H1 (cell line): ENCODE measurements around the gene PSME4. TPM values are rescaled to one million over a fixed set of nuclear protein-coding genes. Genes with fewer than 3 reads are reported as not detected.

Experiments
- CTCF ChIA-PET: fragments of 300-600 bp; sonication (Branson Sonifier 250); formaldehyde crosslinking; loops from one replicate; lab custom pipeline; 2021; ENCODE audit not compliant: partially characterized antibody; lab: Charles Lee
- POLR2A ChIA-PET: fragments of 300-600 bp; sonication (Branson Sonifier 250); formaldehyde crosslinking; loops from one replicate; lab custom pipeline; 2021; ENCODE audit warnings: inconsistent platforms; ENCODE audit not compliant: partially characterized antibody; lab: Charles Lee
- DNase-seq, 2 experiments: peaks; one replicate each; pipeline versions ENCODE4 v3.0.0 to v3.0.0-alpha.2; 2010 to 2022; ENCODE audit warnings: low spot score in 2 of 2, low read depth in 1 of 2, mixed read lengths in 1 of 2
- FAIRE-seq: peaks from 2 replicates; lab custom pipeline; 2011; peaks lifted over from hg19 to GRCh38; lab: Jason Lieb, UNC
- H2AFZ ChIP-seq: 2 replicates; pipeline ENCODE4 v1.8.1; 2012; ENCODE audit warnings: low read length, inconsistent platforms
- H2AK5ac ChIP-seq: 2 replicates; pipeline ENCODE4 v1.6.1; 2013; ENCODE audit warnings: low read depth, low read length
- H2BK120ac ChIP-seq: replicated peaks from 2 replicates; pipeline ENCODE3; 2013; ENCODE audit warnings: low read depth, low read length, inconsistent platforms
- H2BK12ac ChIP-seq: 2 replicates; pipeline ENCODE4 v1.6.1; 2013; ENCODE audit warnings: low read depth, low read length
- H2BK15ac ChIP-seq: 2 replicates; pipeline ENCODE4 v1.6.1; 2013; ENCODE audit warnings: low read length
- H2BK20ac ChIP-seq: 2 replicates; pipeline ENCODE4 v1.6.1; 2013; ENCODE audit warnings: low read length
- H2BK5ac ChIP-seq: 2 replicates; pipeline ENCODE4 v1.6.1; 2013; ENCODE audit warnings: low read depth, low read length
- H3K14ac ChIP-seq: 2 replicates; pipeline ENCODE4 v1.6.1; 2013; ENCODE audit warnings: inconsistent platforms; ENCODE audit not compliant: insufficient read length
- H3K18ac ChIP-seq: 2 replicates; pipeline ENCODE4 v1.6.1; 2013; ENCODE audit warnings: low read length; ENCODE audit errors: extremely low read depth
- H3K23ac ChIP-seq: 2 replicates; pipeline ENCODE4 v1.6.1; 2013; ENCODE audit warnings: inconsistent platforms; ENCODE audit not compliant: insufficient read length
- H3K23me2 ChIP-seq: 2 replicates; pipeline ENCODE4 v1.6.1; 2013; ENCODE audit warnings: low read depth, low read length
- H3K27ac ChIP-seq: 2 replicates; pipeline ENCODE4 v1.6.1; 2011; ENCODE audit warnings: low read depth, low read length, inconsistent platforms
- H3K27me3 ChIP-seq, 4 experiments: replicated peaks in 1 of 4; 1 replicate in 1 of 4; 2 replicates in 3 of 4; pipeline versions ENCODE4 v1.6.1 to v1.8.1; 2011 to 2013; ENCODE audit warnings: low read length in 3 of 4, mild to moderate bottlenecking in 3 of 4, inconsistent platforms in 2 of 4, mixed read lengths in 2 of 4, moderate library complexity in 1 of 4; ENCODE audit not compliant: control insufficient read depth in 3 of 4, insufficient read depth in 3 of 4; ENCODE audit errors: extremely low read depth in 1 of 4
- H3K36me3 ChIP-seq, 4 experiments: 2 replicates each; pipeline versions ENCODE4 v1.6.1 to v1.8.1; 2011 to 2013; ENCODE audit warnings: mild to moderate bottlenecking in 4 of 4, low read length in 3 of 4, moderate library complexity in 2 of 4, control low read depth in 1 of 4, inconsistent platforms in 1 of 4; ENCODE audit not compliant: insufficient read depth in 4 of 4, control insufficient read depth in 2 of 4
- H3K4ac ChIP-seq: replicated peaks from 2 replicates; pipeline ENCODE3; 2013; ENCODE audit warnings: low read length, low read depth, mixed read lengths, inconsistent platforms; ENCODE audit not compliant: insufficient read length
- H3K4me1 ChIP-seq, 4 experiments: replicated peaks in 1 of 4; 1 replicate in 1 of 4; 2 replicates in 3 of 4; pipeline versions ENCODE4 v1.6.1 to v1.8.1; 2011 to 2013; ENCODE audit warnings: low read length in 3 of 4, inconsistent platforms in 2 of 4, mixed read lengths in 1 of 4; ENCODE audit not compliant: insufficient read depth in 4 of 4, control insufficient read depth in 3 of 4
- H3K4me2 ChIP-seq, 2 experiments: 2 replicates each; pipeline versions ENCODE4 v1.6.1 to v1.8.1; 2011 to 2013; ENCODE audit warnings: low read depth in 2 of 2, low read length in 2 of 2, control low read depth in 1 of 2, inconsistent platforms in 1 of 2, mild to moderate bottlenecking in 1 of 2; ENCODE audit not compliant: insufficient read depth in 1 of 2
- H3K4me3 ChIP-seq, 4 experiments: fragments of 200-600, 300-600 bp in 1 of 4; sonication (generic), shearing (Covaris generic), sonication (Bioruptor Twin) in 1 of 4; 2 replicates each; pipeline versions ENCODE4 v1.5.1 to v1.8.1; 2011 to 2016; ENCODE audit warnings: low read length in 4 of 4, low read depth in 3 of 4, control low read depth in 2 of 4, inconsistent platforms in 2 of 4, mild to moderate bottlenecking in 2 of 4, mixed read lengths in 1 of 4, moderate library complexity in 1 of 4; ENCODE audit not compliant: insufficient read depth in 2 of 4; ENCODE audit errors: extremely low read depth in 1 of 4
- H3K56ac ChIP-seq: replicated peaks from 2 replicates; pipeline ENCODE3; 2013; ENCODE audit warnings: low read depth, mild to moderate bottlenecking, mixed read lengths, low read length, inconsistent platforms; ENCODE audit not compliant: insufficient read length
- H3K79me1 ChIP-seq: 2 replicates; pipeline ENCODE4 v1.6.1; 2013; ENCODE audit warnings: low read depth, low read length, control low read depth
- H3K79me2 ChIP-seq, 2 experiments: 2 replicates each; pipeline versions ENCODE4 v1.6.1 to v1.8.1; 2012 to 2013; ENCODE audit warnings: low read length in 2 of 2, mild to moderate bottlenecking in 2 of 2, inconsistent platforms in 1 of 2; ENCODE audit not compliant: insufficient read depth in 2 of 2, control insufficient read depth in 1 of 2
- H3K9ac ChIP-seq, 4 experiments: replicated peaks in 1 of 4; 1 replicate in 1 of 4; 2 replicates in 3 of 4; pipeline versions ENCODE4 v1.6.1 to v1.8.1; 2011 to 2013; ENCODE audit warnings: low read depth in 3 of 4, low read length in 3 of 4, control low read depth in 2 of 4, mild to moderate bottlenecking in 2 of 4, moderate library complexity in 2 of 4, inconsistent platforms in 1 of 4; ENCODE audit errors: extremely low read depth in 1 of 4
- H3K9me3 ChIP-seq, 2 experiments: 2 replicates each; pipeline versions ENCODE4 v1.6.1 to v1.8.1; 2012 to 2013; ENCODE audit warnings: mild to moderate bottlenecking in 2 of 2, moderate library complexity in 2 of 2, control low read depth in 1 of 2, inconsistent platforms in 1 of 2, low read depth in 1 of 2, low read length in 1 of 2, mixed read lengths in 1 of 2; ENCODE audit not compliant: insufficient read depth in 2 of 2
- H4K20me1 ChIP-seq, 2 experiments: replicated peaks in 1 of 2; 2 replicates each; pipeline versions ENCODE3 to v1.8.1; 2011 to 2013; ENCODE audit warnings: inconsistent platforms in 2 of 2, low read length in 2 of 2, mild to moderate bottlenecking in 1 of 2; ENCODE audit not compliant: insufficient read depth in 2 of 2, control insufficient read depth in 1 of 2
- H4K5ac ChIP-seq: 2 replicates; pipeline ENCODE4 v1.6.1; 2013; ENCODE audit warnings: low read length, low read depth, mixed read lengths, inconsistent platforms; ENCODE audit not compliant: insufficient read length
- H4K8ac ChIP-seq: 2 replicates; pipeline ENCODE4 v1.8.0; 2013; ENCODE audit warnings: mild to moderate bottlenecking, moderate library complexity, low read length, inconsistent platforms; ENCODE audit not compliant: insufficient read depth; ENCODE audit errors: extremely low read depth
- H4K91ac ChIP-seq: replicated peaks from 2 replicates; pipeline ENCODE3; 2013; ENCODE audit warnings: low read length, mixed read lengths, inconsistent platforms; ENCODE audit not compliant: insufficient read length
- FOSL1 ChIP-seq: IDR thresholded peaks from 2 replicates; pipeline ENCODE4 v1.6.1; 2011; ENCODE audit warnings: mild to moderate bottlenecking, low read depth, low read length, moderate library complexity; ENCODE audit not compliant: insufficient read depth
- NRF1 ChIP-seq: IDR thresholded peaks from 2 replicates; pipeline ENCODE4 v1.6.1; 2011; ENCODE audit warnings: mild to moderate bottlenecking, low read depth, low read length, improper control_type of control experiment
- RXRA ChIP-seq: IDR thresholded peaks from 2 replicates; pipeline ENCODE4 v1.6.1; 2011; ENCODE audit warnings: low read depth, mild to moderate bottlenecking, low read length, moderate library complexity; ENCODE audit not compliant: insufficient read depth
- SP1 ChIP-seq: IDR thresholded peaks from 2 replicates; pipeline ENCODE4 v1.6.1; 2011; ENCODE audit warnings: low read depth, low read length
- SP4 ChIP-seq: IDR thresholded peaks from 2 replicates; pipeline ENCODE4 v1.6.1; 2012; ENCODE audit warnings: low read length, inconsistent platforms
- TEAD4 ChIP-seq: IDR thresholded peaks from 2 replicates; pipeline ENCODE4 v1.6.1; 2012; ENCODE audit warnings: low read depth, low read length, inconsistent platforms, mixed read lengths
- WGBS, 2 experiments: shearing (Covaris generic) in 1 of 2; methylation state at CpG; one replicate each; pipeline versions ENCODE4 v1.1.6 to v1.1.7; 2013 to 2015; ENCODE audit warnings: low lambda C conversion rate in 2 of 2, mixed read lengths in 2 of 2, inconsistent platforms in 1 of 2, low coverage in 1 of 2, missing lambda C conversion rate in 1 of 2; ENCODE audit not compliant: insufficient replicate concordance in 2 of 2, insufficient coverage in 1 of 2, insufficient read length in 1 of 2; ENCODE audit errors: extremely low coverage in 1 of 2, missing lambda C conversion rate in 1 of 2; 5-methylcytosine and 5-hydroxymethylcytosine counted together
- polyA plus RNA-seq, 7 experiments: library from polyadenylated mRNA; depleted of rRNA in 3 of 7; stranded (reverse) in 5 of 7; unstranded in 2 of 7; fragments of >200 nt in 5 of 7; fragments of 200-250 nt in 2 of 7; gene quantifications; 1 replicate in 5 of 7; 2 replicates in 1 of 7; 4 replicates in 1 of 7; pipeline versions ENCODE4 v1.2.1 to v1.2.3, GENCODE V29; 2011 to 2013; ENCODE audit warnings: missing spikeins in 2 of 7, mixed read lengths in 2 of 7
- total RNA-seq: library from RNA; stranded (reverse); fragmentation: NEBNext Ultra II Directional; extraction: Animal tissue kit (Norgen Biotek cat#: 25700); gene quantifications from 2 replicates; pipeline ENCODE4 v1.2.1, GENCODE V29; 2021

The PSME4 gene
- total and polyA plus RNA-seq, 2 of the 8 experiments (the other 6 are each of a cell fraction or from before 2014, with no cell fraction given): 42.2 to 116 TPM

- Histone ChIP-seq H2AFZ (no peak overlapping the region), H2AK5ac (no peak overlapping the region), H2BK5ac (no peak overlapping the region), H2BK15ac (no peak overlapping the region), H3K14ac (no peak overlapping the region), H3K79me1 (no peaks in the 10 kb centered on the region), H4K91ac (no peak overlapping the region), H3K23me2 (no peaks in the 10 kb centered on the region), H3K36me3 (peaks cover 8 to 77% (median 38%) of the 10 kb centered on the region in 4 experiments; a peak in 7 of 8 replicates), H3K27me3 (peaks cover 0 to 2% (median 0%) of the 10 kb centered on the region in 4 experiments; a peak in 1 of 7 replicates), H2BK20ac (no peak overlapping the region), H3K4ac (no peak overlapping the region), H3K4me3 (no peak overlapping the region), H4K5ac (no peak overlapping the region), H3K27ac (no peak overlapping the region; the same call in 1 of the 2 replicates), H3K23ac (no peak overlapping the region), H4K20me1 (no peaks in the 10 kb centered on the region), H3K9me3 (no peaks in the 10 kb centered on the region), H3K4me2 (no peak overlapping the region), H2BK120ac (no peak overlapping the region), H3K79me2 (no peaks in the 10 kb centered on the region), H3K18ac (no peak overlapping the region), H4K8ac (no peak overlapping the region), H3K9ac (no peak overlapping the region), H3K56ac (no peak overlapping the region), H2BK12ac (no peak overlapping the region), H3K4me1 (no peaks in the 10 kb centered on the region)
- ChIA-PET CTCF (interaction anchor here (1.6 kb wide), 1 partner anchor 10 kb away, joined by 7 read pairs; no protein-coding TSS in a partner anchor), POLR2A (interaction anchor here (0.6 kb wide), 1 partner anchor 85 kb away, joined by 3 read pairs; no protein-coding TSS in a partner anchor)
- TF ChIP-seq SP1: no peak
- TF ChIP-seq SP4: no peak
- no peak for TF ChIP-seq FOSL1
- TF ChIP-seq NRF1: no peak
- TF ChIP-seq TEAD4: no peak
- no peak for TF ChIP-seq RXRA
- WGBS, 2 experiments: 85% methylated on average over 7 of the region's 8 CpGs; no CpG with 5 or more reads in 1 of the 2 experiments
- FAIRE-seq (no peak), DNase-seq (no peak)
These were observed 37.5 kb downstream of the PSME4 start for GRCh38 chr2:53933329-53933728.
